GM19452 (cell line): Measurements from ENCODE around the gene RPL10.

Experiments used
- ATAC-seq: cut with Tn5 transposase; IDR thresholded peaks from one replicate; pipeline ENCODE4 v1.9.1; 2021; ENCODE audit not compliant: unreplicated experiment

Gene RPL10

GRCh38 chrX:154428176-154429171 lies 30.3 kb downstream of the RPL10 start, which contains the start of gene ATP6AP1:
Gene ATP6AP1, plus strand, starts transcription at chrX:154428677. Its CDS starts 16 bp downstream, at chrX:154428693.
- ATAC-seq: peak; percentile 96

GRCh38 chrX:154429711-154430110 lies 31.5 kb downstream of the RPL10 start:
- ATAC-seq: no peak

GRCh38 chrX:154430479-154430878 lies 32.3 kb downstream of the RPL10 start:
- ATAC-seq: no peak

- no peak for ATAC-seq
Observed at GRCh38 chrX:154430916-154431315, 32.7 kb downstream of the RPL10 start.

- no peak for ATAC-seq
Observed at GRCh38 chrX:154431341-154431740, 33.2 kb downstream of the RPL10 start.

GRCh38 chrX:154432210-154432609 lies 34.0 kb downstream of the RPL10 start:
- ATAC-seq: no peak

- ATAC-seq: no peak
Observed at GRCh38 chrX:154433605-154434004, 35.4 kb downstream of the RPL10 start.

GRCh38 chrX:154434394-154435168 lies 36.4 kb downstream of the RPL10 start:
- no peak for ATAC-seq

- no peak for ATAC-seq
Observed at GRCh38 chrX:154435171-154435733, 37.1 kb downstream of the RPL10 start.

- no peak for ATAC-seq
Observed at GRCh38 chrX:154436374-154436982, 38.3 kb downstream of the RPL10 start.

- ATAC-seq: no peak
Observed at GRCh38 chrX:154436983-154437752, 39.0 kb downstream of the RPL10 start, which contains the start of gene GDI1. Gene GDI1, plus strand, starts transcription at chrX:154437154. Its CDS starts 101 bp downstream, at chrX:154437255.

GRCh38 chrX:154437971-154438893 lies 40.1 kb downstream of the RPL10 start:
- ATAC-seq: no peak

- ATAC-seq: no peak
Observed at GRCh38 chrX:154439841-154440240, 41.7 kb downstream of the RPL10 start.

- ATAC-seq: no peak
Observed at GRCh38 chrX:154440623-154441357, 42.6 kb downstream of the RPL10 start.

- ATAC-seq: no peak
Observed at GRCh38 chrX:154441564-154441963, 43.4 kb downstream of the RPL10 start.

GRCh38 chrX:154441984-154442707 lies 44.0 kb downstream of the RPL10 start:
- no peak for ATAC-seq

GRCh38 chrX:154443479-154443910 lies 45.3 kb downstream of the RPL10 start:
- no peak for ATAC-seq
